Fibroblast of peridontal ligament (primary cell): ENCODE data around the gene RIPOR1.

Experiments
- DNase-seq: peaks from one replicate; pipeline ENCODE4 v3.0.0-alpha.2; 2010; ENCODE audit errors: extremely low read depth

The RIPOR1 gene

GRCh38 chr16:67539691-67540635 is 11.3 kb downstream of the RIPOR1 start:
- no peak for DNase-seq

GRCh38 chr16:67540756-67541155 is 12.1 kb downstream of the RIPOR1 start:
- DNase-seq: no peak

DNA sequence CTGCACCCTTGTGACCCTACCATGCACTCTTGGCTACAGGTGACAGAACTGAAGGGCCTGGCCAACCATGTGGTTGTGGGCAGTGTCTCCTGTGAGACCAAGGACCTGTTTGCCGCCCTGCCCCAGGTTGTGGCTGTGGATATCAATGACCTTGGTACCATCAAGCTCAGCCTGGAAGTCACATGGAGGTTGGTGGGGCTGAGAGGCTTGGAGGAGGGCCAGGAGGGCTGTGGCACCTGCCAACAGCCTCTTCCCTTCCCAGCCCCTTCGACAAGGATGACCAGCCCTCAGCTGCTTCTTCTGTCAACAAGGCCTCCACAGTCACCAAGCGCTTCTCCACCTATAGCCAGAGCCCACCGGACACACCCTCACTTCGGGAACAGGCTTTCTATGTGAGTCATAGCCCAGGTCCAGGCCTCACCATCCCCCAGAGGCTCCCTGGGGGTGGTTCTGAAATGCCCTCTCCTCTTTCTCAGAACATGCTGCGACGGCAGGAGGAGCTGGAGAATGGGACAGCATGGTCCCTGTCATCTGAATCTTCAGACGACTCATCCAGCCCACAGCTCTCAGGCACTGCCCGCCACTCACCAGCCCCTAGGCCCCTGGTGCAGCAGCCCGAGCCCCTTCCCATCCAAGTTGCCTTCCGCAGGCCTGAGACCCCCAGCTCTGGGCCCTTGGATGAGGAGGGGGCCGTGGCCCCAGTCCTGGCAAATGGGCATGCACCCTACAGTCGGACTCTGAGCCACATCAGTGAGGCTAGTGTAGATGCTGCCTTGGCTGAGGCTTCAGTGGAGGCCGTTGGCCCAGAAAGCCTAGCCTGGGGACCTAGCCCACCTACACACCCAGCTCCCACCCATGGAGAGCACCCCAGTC is 13.0 kb downstream of the RIPOR1 start:
- no peak for DNase-seq

GRCh38 chr16:67542464-67542863 is 13.8 kb downstream of the RIPOR1 start:
- peak; percentile 66 for DNase-seq

DNA sequence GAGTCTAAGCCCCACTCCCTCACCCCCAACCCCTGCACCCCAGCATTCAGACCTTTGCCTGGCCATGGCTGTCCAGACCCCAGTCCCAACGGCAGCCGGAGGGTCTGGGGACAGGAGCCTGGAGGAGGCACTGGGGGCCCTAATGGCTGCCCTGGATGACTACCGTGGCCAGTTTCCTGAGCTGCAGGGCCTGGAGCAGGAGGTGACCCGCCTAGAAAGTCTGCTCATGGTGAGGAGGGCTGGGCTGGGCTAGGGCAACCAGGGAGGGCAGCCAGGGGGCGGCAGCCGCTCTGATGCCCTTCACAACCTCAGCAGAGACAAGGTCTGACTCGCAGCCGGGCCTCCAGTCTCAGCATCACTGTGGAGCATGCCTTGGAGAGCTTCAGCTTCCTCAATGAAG is 14.4 kb downstream of the RIPOR1 start:
- DNase-seq: no peak

GRCh38 chr16:67543582-67543981 is 15.0 kb downstream of the RIPOR1 start:
- no peak for DNase-seq

- DNase-seq: no peak
Observed at GRCh38 chr16:67544329-67544841, 15.8 kb downstream of the RIPOR1 start.

GRCh38 chr16:67544844-67545664 is 16.4 kb downstream of the RIPOR1 start:
- DNase-seq: no peak

GRCh38 chr16:67545665-67546024 is 17.0 kb downstream of the RIPOR1 start:
- DNase-seq: no peak

- DNase-seq: no peak
Observed at GRCh38 chr16:67546091-67546501, 17.5 kb downstream of the RIPOR1 start.

DNA sequence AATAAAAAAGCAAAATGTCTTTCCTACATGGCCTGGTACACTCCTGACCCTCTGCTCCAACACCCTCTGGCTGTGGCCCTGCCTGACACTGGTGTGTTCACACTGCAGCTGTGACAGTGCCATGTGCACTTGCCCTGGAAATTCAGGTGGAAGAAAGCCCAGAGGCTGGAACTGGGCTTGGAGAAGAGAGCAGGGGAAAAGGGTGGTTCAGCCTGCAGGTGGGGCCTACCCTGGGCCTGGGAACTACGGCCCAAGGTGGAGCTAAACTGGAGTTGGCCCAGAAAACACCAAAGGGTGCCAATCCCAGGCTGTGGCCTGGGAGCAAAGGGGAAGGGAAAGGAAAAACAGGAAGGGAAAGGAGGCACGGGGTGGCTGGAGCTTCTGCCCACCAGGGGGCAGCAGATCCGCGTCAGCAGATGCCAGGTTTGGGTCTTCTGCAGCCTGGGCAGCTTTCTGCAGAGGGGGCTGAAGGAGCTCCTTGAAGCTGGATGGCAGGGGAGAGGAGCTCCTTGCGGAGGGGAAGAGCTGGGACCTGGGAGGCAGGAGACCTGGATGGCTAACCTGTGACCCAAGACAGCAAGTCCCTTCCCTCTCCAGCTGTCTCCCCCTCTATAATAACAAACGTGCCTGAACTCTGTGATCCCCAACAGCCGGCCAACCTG is 18.3 kb downstream of the RIPOR1 start:
- DNase-seq: peak; percentile 62

DNA sequence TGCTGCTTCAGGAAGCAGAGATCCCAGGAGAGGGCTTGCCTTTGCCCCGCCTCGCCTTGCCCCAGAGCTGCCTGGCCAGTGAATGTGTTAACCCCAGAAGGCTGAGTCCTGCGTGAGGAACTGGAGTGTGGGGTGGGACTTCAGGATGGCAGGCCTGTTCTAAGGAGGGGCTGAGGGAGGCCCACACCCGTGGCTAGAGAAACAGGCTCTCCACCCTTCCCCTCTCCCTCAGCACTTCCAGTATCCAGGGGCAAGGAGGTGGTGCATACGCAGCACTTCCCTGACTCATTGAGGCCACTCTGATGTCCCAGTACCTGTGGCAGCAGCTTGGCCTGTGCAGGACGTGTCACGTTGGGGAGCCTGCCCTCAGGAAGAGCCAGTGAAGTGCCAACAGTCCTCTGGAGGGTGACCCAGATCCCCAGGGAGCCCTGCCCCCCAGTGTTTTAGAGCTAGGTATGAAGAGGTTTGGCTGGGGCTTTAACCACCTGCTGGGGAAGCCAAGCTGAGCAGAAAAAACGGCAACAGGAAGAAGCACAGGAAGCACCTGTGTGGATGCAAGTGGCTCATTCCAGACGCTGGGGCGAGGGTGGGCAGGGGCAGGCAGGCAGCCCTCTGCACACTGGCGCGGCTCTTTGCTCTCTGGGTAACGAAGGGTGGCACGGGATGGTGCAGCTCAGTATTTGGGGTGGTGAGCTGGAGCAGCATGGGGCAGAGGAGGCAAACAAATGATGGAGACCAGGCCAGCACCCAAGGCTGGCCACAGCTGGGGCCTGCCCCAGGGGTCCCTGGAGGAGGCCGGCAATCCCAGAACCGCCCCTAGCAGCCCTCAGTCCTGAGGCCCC is 19.0 kb downstream of the RIPOR1 start:
- no peak for DNase-seq

- DNase-seq: no peak
Observed at GRCh38 chr16:67548265-67549126, 19.9 kb downstream of the RIPOR1 start.

GRCh38 chr16:67549240-67549639 is 20.6 kb downstream of the RIPOR1 start:
- no peak for DNase-seq

- no peak for DNase-seq
Observed at GRCh38 chr16:67549936-67550335, 21.3 kb downstream of the RIPOR1 start.

DNA sequence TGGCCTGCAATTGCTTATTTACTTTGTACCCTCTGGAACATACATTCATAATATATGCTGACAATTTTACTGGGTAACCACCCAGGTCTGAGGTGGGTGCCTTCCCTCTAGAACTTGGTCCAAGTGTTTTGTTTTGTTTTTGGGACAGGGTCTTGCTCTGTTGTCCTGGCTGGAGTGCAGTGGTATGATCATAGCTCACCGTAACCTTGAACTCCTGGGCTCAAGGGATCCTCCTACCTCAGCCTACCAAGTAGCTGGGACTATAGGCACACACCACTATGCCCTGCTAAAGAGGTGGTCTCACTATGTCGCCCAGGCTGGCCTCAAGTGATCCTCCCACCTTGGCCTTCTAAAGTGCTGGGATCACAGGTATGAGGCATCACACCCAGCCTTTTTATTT is 22.5 kb downstream of the RIPOR1 start:
- no peak for DNase-seq

- DNase-seq: no peak
Observed at GRCh38 chr16:67551972-67552371, 23.3 kb downstream of the RIPOR1 start.

DNA sequence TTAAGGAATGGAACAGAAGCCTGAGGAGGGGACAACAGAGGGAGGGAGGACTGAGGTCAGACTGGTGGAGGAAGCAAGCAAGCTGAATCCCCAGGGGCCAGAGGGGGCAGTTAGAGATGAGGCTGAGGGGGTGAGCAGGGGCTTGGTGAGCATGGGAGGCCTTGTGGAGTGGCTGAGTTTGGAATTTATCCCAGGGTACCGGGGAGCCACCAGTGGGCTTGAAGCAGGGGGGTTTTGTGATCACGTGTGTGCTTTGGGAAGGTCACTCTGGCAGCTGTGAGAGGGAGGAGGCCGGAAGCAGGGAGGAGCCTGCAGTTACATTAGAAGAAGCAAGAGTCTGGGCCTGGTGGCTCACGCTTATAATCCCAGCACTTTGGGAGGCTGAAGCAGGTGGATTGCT is 23.8 kb downstream of the RIPOR1 start:
- DNase-seq: no peak

- peak; percentile 43 for DNase-seq
Observed at GRCh38 chr16:67555795-67556212, 27.2 kb downstream of the RIPOR1 start.
